ENCODE measurements around the gene DCHS1. TPM values are rescaled to one million over a fixed set of nuclear protein-coding genes. Genes with fewer than 3 reads are reported as not detected.

DCHS1 gene
- total RNA-seq, 4 donors from 2014 or later = 3.9 to 9.0 (median 6.4) TPM

DNA sequence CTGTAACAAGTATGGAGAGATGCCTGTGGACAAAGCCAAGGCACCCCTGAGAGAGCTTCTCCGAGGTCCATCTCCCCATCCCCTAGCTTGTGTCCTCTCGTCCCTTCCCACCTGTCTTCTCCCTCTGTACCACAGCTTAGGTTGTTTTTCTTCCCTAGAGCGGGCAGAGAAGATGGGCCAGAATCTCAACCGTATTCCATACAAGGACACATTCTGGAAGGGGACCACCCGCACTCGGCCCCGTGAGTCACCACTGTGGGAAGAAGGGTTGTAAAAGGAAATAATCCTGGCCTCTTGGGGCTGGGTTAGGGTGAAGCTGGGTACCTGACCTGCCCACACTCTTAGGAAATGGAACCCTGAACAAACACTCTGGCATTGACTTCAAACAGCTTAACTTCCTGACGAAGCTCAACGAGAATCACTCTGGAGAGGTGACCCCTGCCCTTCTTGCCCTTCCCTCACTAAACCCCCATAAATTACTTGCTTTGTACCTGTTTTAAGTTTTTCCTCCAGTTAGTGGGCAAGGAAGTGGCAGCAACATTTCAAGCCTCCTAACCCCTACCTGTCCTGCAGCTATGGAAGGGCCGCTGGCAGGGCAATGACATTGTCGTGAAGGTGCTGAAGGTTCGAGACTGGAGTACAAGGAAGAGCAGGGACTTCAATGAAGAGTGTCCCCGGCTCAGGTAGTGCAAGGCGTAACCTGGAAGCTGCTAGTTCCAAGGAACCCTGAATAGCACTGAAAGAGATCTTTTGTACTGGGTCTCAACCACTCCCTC lies 46.7 kb downstream of the DCHS1 start:
- TF ChIP-seq POLR2AphosphoS5 (IDR thresholded peaks at IDR 0.05) (no peak), EP300 (IDR thresholded peaks at IDR 0.05) (no peak), CTCF (IDR thresholded peaks at IDR 0.05) (no peak), POLR2A (IDR thresholded peaks at IDR 0.05) (no peak)
- Histone ChIP-seq H3K27me3 (no peaks in the 10 kb centered on the region), H3K36me3 (peaks cover 31% of the 10 kb centered on the region), H3K9me3 (no peaks in the 10 kb centered on the region), H3K4me1 (peaks cover 67% of the 10 kb centered on the region), H3K4me3 (no peak overlapping the region), H3K27ac (no peak overlapping the region)
- 79% methylated on average over 14 of the region's 14 CpGs for WGBS
- no peak for DNase-seq (ENCODE audit: low spot score in 2 of 2)

GRCh38 chr11:6608011-6608410 lies 47.6 kb downstream of the DCHS1 start:
- Histone ChIP-seq H3K36me3 (peaks cover 31% of the 10 kb centered on the region), H3K4me1 (peaks cover 62% of the 10 kb centered on the region), H3K4me3 (no peak overlapping the region), H3K27me3 (no peaks in the 10 kb centered on the region), H3K27ac (peak overlapping the region; percentile 28), H3K9me3 (no peaks in the 10 kb centered on the region)
- 80% methylated on average over 8 of the region's 9 CpGs for WGBS
- TF ChIP-seq CTCF (IDR thresholded peaks at IDR 0.05) = no peak
- TF ChIP-seq EP300 (IDR thresholded peaks at IDR 0.05) = no peak
- TF ChIP-seq POLR2A (IDR thresholded peaks at IDR 0.05) = no peak
- no peak for TF ChIP-seq POLR2AphosphoS5 (IDR thresholded peaks at IDR 0.05)
- DNase-seq (ENCODE audit: low spot score in 2 of 2) = no peak

- Histone ChIP-seq H3K36me3 (peaks cover 31% of the 10 kb centered on the region), H3K4me3 (peak overlapping the region; percentile 54), H3K27ac (peak overlapping the region; percentile 28), H3K9me3 (no peaks in the 10 kb centered on the region), H3K27me3 (no peaks in the 10 kb centered on the region), H3K4me1 (peaks cover 61% of the 10 kb centered on the region)
- TF ChIP-seq EP300 (IDR thresholded peaks at IDR 0.05) (no peak), CTCF (IDR thresholded peaks at IDR 0.05) (no peak), POLR2AphosphoS5 (IDR thresholded peaks at IDR 0.05) (no peak), POLR2A (IDR thresholded peaks at IDR 0.05) (no peak)
- DNase-seq (ENCODE audit: low spot score in 2 of 2) = no peak
Observed at GRCh38 chr11:6607190-6607795, 48.3 kb downstream of the DCHS1 start.

DNA sequence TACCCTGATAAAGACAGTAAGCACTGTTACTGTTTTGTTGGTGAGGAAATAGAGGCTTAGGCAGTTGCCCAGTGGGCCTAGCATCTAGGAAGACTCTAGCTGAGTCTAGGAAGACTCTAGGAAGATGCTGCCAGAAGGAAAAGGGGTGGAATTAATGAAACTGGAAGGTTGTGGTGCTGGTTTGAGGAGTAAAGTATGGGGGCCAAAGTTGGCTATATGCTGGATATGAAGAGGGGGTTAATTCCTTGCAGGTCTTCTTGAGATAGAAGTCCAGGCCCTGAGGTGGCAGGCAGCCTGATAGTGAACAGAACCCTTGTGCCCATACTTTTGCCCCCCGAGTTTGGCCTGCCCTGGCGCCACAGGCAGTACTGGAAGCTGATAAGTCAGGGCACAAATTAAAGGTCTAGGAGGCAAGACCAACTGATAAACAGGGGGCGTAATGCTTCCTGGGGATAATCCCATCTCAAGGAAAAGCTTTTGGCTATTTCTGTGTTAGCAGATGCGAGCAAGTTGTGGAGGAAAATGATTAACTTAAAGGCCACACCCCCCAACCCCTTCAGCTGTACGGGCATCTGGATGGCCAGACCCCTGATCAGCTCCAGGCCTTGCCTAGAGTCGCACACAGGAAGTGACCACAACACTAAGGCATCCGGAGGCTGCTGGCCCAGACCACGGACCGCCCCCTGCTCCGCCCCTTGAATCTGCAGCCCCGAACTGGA lies 49.0 kb downstream of the DCHS1 start:
- peak; percentile 94 to 96 for DNase-seq (ENCODE audit: low spot score in 2 of 2)
- H3K9me3 ChIP-seq = no peaks in the 10 kb centered on the region
- no peaks in the 10 kb centered on the region for H3K27me3 ChIP-seq
- peaks cover 67% of the 10 kb centered on the region for H3K4me1 ChIP-seq
- peak overlapping the region; percentile 54 for H3K4me3 ChIP-seq
- TF ChIP-seq EP300 (IDR thresholded peaks at IDR 0.05) (peak; percentile 10), POLR2AphosphoS5 (IDR thresholded peaks at IDR 0.05) (peak in 1 of 3 donors; percentile 44), POLR2A (IDR thresholded peaks at IDR 0.05) (no peak)
- H3K36me3 ChIP-seq = peaks cover 31% of the 10 kb centered on the region
- peak overlapping the region; percentile 83 for H3K27ac ChIP-seq
- 13% methylated on average over 11 of the region's 11 CpGs for WGBS

- 28% methylated on average over 3 of the region's 3 CpGs for WGBS
- no peak for TF ChIP-seq EP300 (IDR thresholded peaks at IDR 0.05)
- no peak for TF ChIP-seq POLR2A (IDR thresholded peaks at IDR 0.05)
- TF ChIP-seq CTCF (IDR thresholded peaks at IDR 0.05) = no peak
- TF ChIP-seq POLR2AphosphoS5 (IDR thresholded peaks at IDR 0.05) = no peak
- H3K4me1 ChIP-seq = peaks cover 60% of the 10 kb centered on the region
- no peaks in the 10 kb centered on the region for H3K9me3 ChIP-seq
- H3K4me3 ChIP-seq = peak overlapping the region; percentile 54
- no peaks in the 10 kb centered on the region for H3K27me3 ChIP-seq
- no peak overlapping the region for H3K27ac ChIP-seq
- DNase-seq (ENCODE audit: low spot score in 2 of 2) = no peak
- H3K36me3 ChIP-seq = peaks cover 37% of the 10 kb centered on the region
Observed at GRCh38 chr11:6604790-6605189, 50.8 kb downstream of the DCHS1 start.
